Left lung (tissue), 10 donors: ENCODE measurements around the gene DKK2. TPM values are rescaled to one million over a fixed set of nuclear protein-coding genes. Genes with fewer than 3 reads are reported as not detected.

Source experiments
- ATAC-seq: fragments of 200-7000 bp; cut with Tn5 transposase; one replicate; pipeline ENCODE4 v1.9.1; 2020; ENCODE audit warnings: moderate library complexity
- DNase-seq, 4 donors: peaks; one replicate each; pipeline ENCODE4 v3.0.0-alpha.2; 2013 to 2020
- H3K27ac ChIP-seq, 2 donors: fragments of 200-600 bp; sonication (generic) in 1 of 2; one replicate each; pipeline versions ENCODE4 v1.5.0 to v1.8.0; 2020 to 2021
- H3K27me3 ChIP-seq, 2 donors: fragments of 200-600 bp; sonication (generic) in 1 of 2; one replicate each; pipeline versions ENCODE4 v1.5.0 to v1.8.0; 2020 to 2021
- H3K36me3 ChIP-seq, 2 donors: fragments of 200-600 bp; sonication (generic) in 1 of 2; one replicate each; pipeline versions ENCODE4 v1.5.0 to v1.8.0; 2020 to 2021
- H3K4me1 ChIP-seq, 2 donors: fragments of 200-600 bp; one replicate each; pipeline ENCODE4 v1.8.0; 2021
- H3K4me3 ChIP-seq, 2 donors: fragments of 200-600 bp; sonication (generic) in 1 of 2; one replicate each; pipeline versions ENCODE4 v1.5.0 to v1.8.0; 2020 to 2021; ENCODE audit warnings: mild to moderate bottlenecking in 1 of 2
- H3K9me3 ChIP-seq, 2 donors: fragments of 200-600 bp; sonication (generic) in 1 of 2; one replicate each; pipeline versions ENCODE4 v1.5.0 to v1.8.0; 2020 to 2021
- intact Hi-C, 2 donors: fragments of 100-400 bp; cut with DNase I; formaldehyde crosslinking; loops; one replicate each; pipeline versions ENCODE4 v1.11.2 to v1.14.2; 2022
- polyA plus RNA-seq, 6 donors: library from polyadenylated mRNA; unstranded; fragments of 120-200 nt; gene quantifications; one replicate each; pipeline ENCODE4 v1.2.1, GENCODE V29; 2013; ENCODE audit not compliant: insufficient read length in 6 of 6
- total RNA-seq, 2 donors: library from RNA; stranded (reverse); fragmentation: NEBNext Ultra II Directional; extraction: Animal tissue kit (Norgen Biotek cat#: 25700); gene quantifications; one replicate each; pipeline ENCODE4 v1.2.1, GENCODE V29; 2021
- TF ChIP-seq, protein P1 (sequence below), 2 donors: fragments of 200-600 bp; sonication (generic) in 1 of 2; IDR thresholded peaks; one replicate each; pipeline versions ENCODE4 v1.5.0 to v1.8.0; 2021; ENCODE audit warnings: antibody characterized with exemption in 2 of 2
- donor health status: DM: no; HTN: yes; CAD: no.
- donor health status: DM: no; HTN: no; CAD: no.

The DKK2 gene
- total and polyA plus RNA-seq, 8 donors = 1.8 to 20.2 (median 3.8) TPM

GRCh38 chr4:107018344-107018735, 17.8 kb downstream of the DKK2 start:
- TF ChIP-seq, protein P1, sequence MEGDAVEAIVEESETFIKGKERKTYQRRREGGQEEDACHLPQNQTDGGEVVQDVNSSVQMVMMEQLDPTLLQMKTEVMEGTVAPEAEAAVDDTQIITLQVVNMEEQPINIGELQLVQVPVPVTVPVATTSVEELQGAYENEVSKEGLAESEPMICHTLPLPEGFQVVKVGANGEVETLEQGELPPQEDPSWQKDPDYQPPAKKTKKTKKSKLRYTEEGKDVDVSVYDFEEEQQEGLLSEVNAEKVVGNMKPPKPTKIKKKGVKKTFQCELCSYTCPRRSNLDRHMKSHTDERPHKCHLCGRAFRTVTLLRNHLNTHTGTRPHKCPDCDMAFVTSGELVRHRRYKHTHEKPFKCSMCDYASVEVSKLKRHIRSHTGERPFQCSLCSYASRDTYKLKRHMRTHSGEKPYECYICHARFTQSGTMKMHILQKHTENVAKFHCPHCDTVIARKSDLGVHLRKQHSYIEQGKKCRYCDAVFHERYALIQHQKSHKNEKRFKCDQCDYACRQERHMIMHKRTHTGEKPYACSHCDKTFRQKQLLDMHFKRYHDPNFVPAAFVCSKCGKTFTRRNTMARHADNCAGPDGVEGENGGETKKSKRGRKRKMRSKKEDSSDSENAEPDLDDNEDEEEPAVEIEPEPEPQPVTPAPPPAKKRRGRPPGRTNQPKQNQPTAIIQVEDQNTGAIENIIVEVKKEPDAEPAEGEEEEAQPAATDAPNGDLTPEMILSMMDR (IDR thresholded peaks at IDR 0.05) = no peak
- no peak for ATAC-seq
- DNase-seq = no peak
- Histone ChIP-seq H3K27me3 (no peaks in the 10 kb centered on the region), H3K27ac (no peak overlapping the region), H3K4me3 (no peak overlapping the region), H3K36me3 (no peaks in the 10 kb centered on the region), H3K4me1 (no peaks in the 10 kb centered on the region), H3K9me3 (no peaks in the 10 kb centered on the region)
- intact Hi-C loops = no loop called here

- no peaks in the 10 kb centered on the region for H3K4me1 ChIP-seq
- TF ChIP-seq, protein P1 (IDR thresholded peaks at IDR 0.05) = no peak
- DNase-seq = no peak
- intact Hi-C loops = no loop called here
- H3K9me3 ChIP-seq = no peaks in the 10 kb centered on the region
- no peaks in the 10 kb centered on the region for H3K27me3 ChIP-seq
- ATAC-seq = no peak
- no peak overlapping the region for H3K4me3 ChIP-seq
- H3K36me3 ChIP-seq = no peaks in the 10 kb centered on the region
- no peak overlapping the region for H3K27ac ChIP-seq
Measured at GRCh38 chr4:107017443-107018343, 18.4 kb downstream of the DKK2 start.

GRCh38 chr4:107011312-107011711, 24.8 kb downstream of the DKK2 start:
- no peaks in the 10 kb centered on the region for H3K27me3 ChIP-seq
- DNase-seq (no peak), ATAC-seq (no peak)
- no peak overlapping the region for H3K27ac ChIP-seq
- H3K4me3 ChIP-seq = no peak overlapping the region
- no peaks in the 10 kb centered on the region for H3K9me3 ChIP-seq
- intact Hi-C loops = no loop called here
- H3K36me3 ChIP-seq = no peaks in the 10 kb centered on the region
- no peaks in the 10 kb centered on the region for H3K4me1 ChIP-seq
- TF ChIP-seq, protein P1 (IDR thresholded peaks at IDR 0.05) = no peak

GRCh38 chr4:107009196-107009968, 26.7 kb downstream of the DKK2 start:
- H3K4me3 ChIP-seq = no peak overlapping the region
- TF ChIP-seq, protein P1 (IDR thresholded peaks at IDR 0.05) = no peak
- intact Hi-C loops = no loop called here
- DNase-seq (no peak), ATAC-seq (no peak)
- H3K36me3 ChIP-seq = no peaks in the 10 kb centered on the region
- H3K27me3 ChIP-seq = no peaks in the 10 kb centered on the region
- no peak overlapping the region for H3K27ac ChIP-seq
- no peaks in the 10 kb centered on the region for H3K9me3 ChIP-seq
- H3K4me1 ChIP-seq = no peaks in the 10 kb centered on the region

DNA sequence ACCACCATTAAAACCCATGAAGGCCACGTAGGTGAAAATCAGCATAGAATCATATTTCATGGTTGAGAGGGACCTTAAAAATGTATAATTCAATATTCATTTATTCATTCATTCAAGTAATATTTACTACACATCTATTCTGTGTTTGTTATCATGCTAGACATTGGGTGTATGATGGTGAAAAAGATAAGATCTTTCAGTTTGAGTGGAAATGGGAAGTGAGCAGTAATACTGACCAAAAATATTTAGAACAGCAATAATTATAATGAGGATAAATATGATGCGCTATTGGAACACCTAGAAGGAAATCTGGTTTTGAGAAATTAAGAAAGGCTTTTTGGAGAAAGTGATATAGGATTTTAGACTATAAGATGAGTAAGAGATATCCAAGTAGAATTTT, 28.0 kb downstream of the DKK2 start:
- DNase-seq (no peak), ATAC-seq (no peak)
- H3K27me3 ChIP-seq = no peaks in the 10 kb centered on the region
- H3K4me1 ChIP-seq = no peaks in the 10 kb centered on the region
- TF ChIP-seq, protein P1 (IDR thresholded peaks at IDR 0.05) = no peak
- no peaks in the 10 kb centered on the region for H3K9me3 ChIP-seq
- H3K27ac ChIP-seq = no peak overlapping the region
- no peaks in the 10 kb centered on the region for H3K36me3 ChIP-seq
- no peak overlapping the region for H3K4me3 ChIP-seq
- intact Hi-C loops = no loop called here
